H9 (cell line): ENCODE data around the gene UMAD1. TPM values are rescaled to one million over a fixed set of nuclear protein-coding genes. Genes with fewer than 3 reads are reported as not detected.

Experiments used
- DNase-seq: peaks from one replicate; pipeline ENCODE4 v3.0.0-alpha.2; 2017
- H2AFZ ChIP-seq: one replicate; pipeline ENCODE4 v1.6.1; 2013; ENCODE audit warnings: mild to moderate bottlenecking, low read length, control low read depth, moderate library complexity
- H2AK5ac ChIP-seq: 2 replicates; pipeline ENCODE4 v1.6.1; 2013; ENCODE audit warnings: low read length, control low read depth, mixed read lengths; ENCODE audit not compliant: insufficient read length
- H2BK120ac ChIP-seq: one replicate; pipeline ENCODE4 v1.6.1; 2013; ENCODE audit warnings: low read depth, mild to moderate bottlenecking, low read length, control low read depth, inconsistent platforms; ENCODE audit not compliant: poor library complexity, severe bottlenecking
- H2BK12ac ChIP-seq: 2 replicates; pipeline ENCODE4 v1.6.1; 2013; ENCODE audit warnings: low read length, control low read depth, mixed read lengths, low read depth; ENCODE audit not compliant: insufficient read length
- H2BK15ac ChIP-seq: 2 replicates; pipeline ENCODE4 v1.6.1; 2013; ENCODE audit warnings: low read depth, low read length, control low read depth
- H2BK20ac ChIP-seq: one replicate; pipeline ENCODE4 v1.6.1; 2013; ENCODE audit warnings: low read depth, mild to moderate bottlenecking, low read length, control low read depth, inconsistent platforms; ENCODE audit not compliant: poor library complexity, severe bottlenecking
- H2BK5ac ChIP-seq: 2 replicates; pipeline ENCODE4 v1.6.1; 2013; ENCODE audit warnings: low read length, control low read depth, mixed read lengths; ENCODE audit not compliant: insufficient read length
- H3K14ac ChIP-seq: 2 replicates; pipeline ENCODE4 v1.6.1; 2013; ENCODE audit warnings: low read length, control low read depth; ENCODE audit not compliant: insufficient read depth
- H3K18ac ChIP-seq: 2 replicates; pipeline ENCODE4 v1.6.1; 2013; ENCODE audit warnings: low read depth, mild to moderate bottlenecking, mixed read lengths, low read length, control low read depth; ENCODE audit not compliant: insufficient read length
- H3K23ac ChIP-seq: 2 replicates; pipeline ENCODE4 v1.6.1; 2013; ENCODE audit warnings: low read length, control low read depth, mixed read lengths, low read depth; ENCODE audit not compliant: insufficient read length
- H3K23me2 ChIP-seq: 2 replicates; pipeline ENCODE4 v1.6.1; 2013; ENCODE audit warnings: low read depth, mild to moderate bottlenecking, mixed read lengths, low read length, control low read depth; ENCODE audit not compliant: insufficient read length, poor library complexity, severe bottlenecking
- H3K27ac ChIP-seq: 2 replicates; pipeline ENCODE4 v1.5.1; 2013; ENCODE audit warnings: low read length, control low read depth, mixed read lengths, low read depth; ENCODE audit not compliant: insufficient read length
- H3K27me3 ChIP-seq: 2 replicates; pipeline ENCODE4 v1.6.1; 2013; ENCODE audit warnings: low read length, control low read depth, inconsistent platforms; ENCODE audit not compliant: insufficient read depth
- H3K4ac ChIP-seq: 2 replicates; pipeline ENCODE4 v1.6.1; 2013; ENCODE audit warnings: low read depth, mild to moderate bottlenecking, control low read depth, inconsistent platforms, low read length, moderate library complexity
- H3K4me1 ChIP-seq: 2 replicates; pipeline ENCODE4 v1.6.1; 2013; ENCODE audit warnings: low read length, control low read depth, inconsistent platforms; ENCODE audit not compliant: insufficient read depth
- H3K4me2 ChIP-seq: 2 replicates; pipeline ENCODE4 v1.6.1; 2013; ENCODE audit warnings: low read length, control low read depth, mixed read lengths; ENCODE audit not compliant: insufficient read length, insufficient read depth
- H3K56ac ChIP-seq: 2 replicates; pipeline ENCODE4 v1.6.1; 2013; ENCODE audit warnings: low read depth, mild to moderate bottlenecking, mixed read lengths, low read length, control low read depth; ENCODE audit not compliant: insufficient read length
- H3K79me1 ChIP-seq: 2 replicates; pipeline ENCODE4 v1.6.1; 2013; ENCODE audit warnings: low read depth, mild to moderate bottlenecking, moderate library complexity, low read length, control low read depth, inconsistent platforms; ENCODE audit not compliant: insufficient read depth, poor library complexity, severe bottlenecking
- H3K79me2 ChIP-seq: 2 replicates; pipeline ENCODE4 v1.6.1; 2013; ENCODE audit warnings: low read length, control low read depth, inconsistent platforms; ENCODE audit not compliant: insufficient read depth
- H3K9ac ChIP-seq: 2 replicates; pipeline ENCODE4 v1.6.1; 2013; ENCODE audit warnings: low read length, control low read depth, mixed read lengths; ENCODE audit not compliant: insufficient read length; ENCODE audit errors: extremely low read depth
- H3K9me3 ChIP-seq: one replicate; pipeline ENCODE4 v1.6.1; 2013; ENCODE audit warnings: low read depth, low read length, inconsistent platforms; ENCODE audit not compliant: control insufficient read depth
- H3T11ph ChIP-seq: one replicate; pipeline ENCODE4 v1.6.1; 2013; ENCODE audit warnings: mild to moderate bottlenecking, low read length, control low read depth, inconsistent platforms
- H4K20me1 ChIP-seq: one replicate; pipeline ENCODE4 v1.6.1; 2013; ENCODE audit not compliant: control insufficient read depth, insufficient read length, insufficient read depth
- H4K5ac ChIP-seq: 2 replicates; pipeline ENCODE4 v1.6.1; 2013; ENCODE audit warnings: low read depth, mild to moderate bottlenecking, mixed read lengths, low read length, control low read depth; ENCODE audit not compliant: insufficient read length
- H4K8ac ChIP-seq: replicated peaks from 2 replicates; pipeline ENCODE4 v1.6.1; 2013; ENCODE audit warnings: low read length, control low read depth, mixed read lengths, low read depth; ENCODE audit not compliant: insufficient read length
- H4K91ac ChIP-seq: 2 replicates; pipeline ENCODE4 v1.6.1; 2013; ENCODE audit warnings: low read depth, mild to moderate bottlenecking, moderate library complexity, mixed read lengths, low read length, control low read depth; ENCODE audit not compliant: insufficient read length
- H3K27ac Mint-ChIP-seq, 3 experiments: 2 replicates in 2 of 3; 3 replicates in 1 of 3; pipeline ENCODE4 v1.8.0; 2020 to 2021; ENCODE audit warnings: mixed read lengths in 3 of 3, mild to moderate bottlenecking in 1 of 3, moderate library complexity in 1 of 3
- H3K27me3 Mint-ChIP-seq: 2 replicates; pipeline ENCODE4 v1.8.0; 2021; ENCODE audit warnings: low read depth, mild to moderate bottlenecking, moderate library complexity, mixed read lengths
- H3K36me3 Mint-ChIP-seq, 3 experiments: 2 replicates in 2 of 3; 3 replicates in 1 of 3; pipeline ENCODE4 v1.8.0; 2020 to 2021; ENCODE audit warnings: low read depth in 3 of 3, mixed read lengths in 3 of 3; ENCODE audit not compliant: insufficient read depth in 1 of 3
- H3K4me1 Mint-ChIP-seq, 2 experiments: 2 replicates each; pipeline ENCODE4 v1.8.0; 2020; ENCODE audit warnings: mixed read lengths in 2 of 2
- H3K4me3 Mint-ChIP-seq, 2 experiments: 2 replicates in 1 of 2; 3 replicates in 1 of 2; pipeline ENCODE4 v1.8.0; 2020 to 2021; ENCODE audit warnings: mild to moderate bottlenecking in 2 of 2, mixed read lengths in 2 of 2, moderate library complexity in 1 of 2
- H3K9me3 Mint-ChIP-seq, 2 experiments: 2 replicates in 1 of 2; 3 replicates in 1 of 2; pipeline ENCODE4 v1.8.0; 2020; ENCODE audit warnings: mild to moderate bottlenecking in 2 of 2, mixed read lengths in 2 of 2, moderate library complexity in 1 of 2
- CTCF ChIP-seq: fragments of 200-600 bp; sonication (generic); conservative IDR thresholded peaks from 3 replicates; pipeline ENCODE4 v1.8.0; 2021; ENCODE audit warnings: antibody characterized with exemption, mild to moderate bottlenecking
- WGBS: extraction: QIAGEN DNeasy Blood & Tissue Kit; methylation state at CpG from one replicate; pipeline ENCODE4 v1.1.7; 2013; ENCODE audit warnings: missing lambda C conversion rate, low lambda C conversion rate, mixed read lengths; ENCODE audit not compliant: insufficient read length; ENCODE audit errors: extremely low coverage; 5-methylcytosine and 5-hydroxymethylcytosine counted together
- total RNA-seq: library from RNA; stranded (reverse); gene quantifications from 2 replicates; pipeline ENCODE4 v1.2.1, GENCODE V29; 2021

UMAD1 gene
- total RNA-seq, 1 experiment from 2014 or later, result 8.9 TPM

- H3K79me2 ChIP-seq, result no peaks in the 10 kb centered on the region
- no peak overlapping the region for H2BK5ac ChIP-seq
- H3T11ph ChIP-seq, result no peak overlapping the region
- H3K36me3 Mint-ChIP-seq, result peaks cover 0 to under 1% (median 0%) of the 10 kb centered on the region in 3 experiments; a peak in 1 of 7 replicates
- no peak overlapping the region for H2BK120ac ChIP-seq
- no peak overlapping the region for H3K14ac ChIP-seq
- no peak overlapping the region for H4K5ac ChIP-seq
- H3K9ac ChIP-seq, result no peak overlapping the region
- no peak overlapping the region for H2BK15ac ChIP-seq
- no peak overlapping the region for H3K4me3 Mint-ChIP-seq
- H2AK5ac ChIP-seq, result no peak overlapping the region
- no peak overlapping the region for H3K27ac Mint-ChIP-seq
- H3K18ac ChIP-seq, result no peak overlapping the region
- H3K27ac ChIP-seq, result no peak overlapping the region
- TF ChIP-seq CTCF, result no peak
- no peak for DNase-seq
- H3K23ac ChIP-seq, result no peak overlapping the region
- no peaks in the 10 kb centered on the region for H3K23me2 ChIP-seq
- no peak overlapping the region for H3K4me2 ChIP-seq
- H4K20me1 ChIP-seq, result no peaks in the 10 kb centered on the region
- H2BK20ac ChIP-seq, result no peak overlapping the region
- no peak overlapping the region for H4K8ac ChIP-seq
- H2AFZ ChIP-seq, result no peak overlapping the region
- H3K4me1 Mint-ChIP-seq, result peaks cover 3 to 6% of the 10 kb centered on the region in 2 experiments
- H3K9me3 Mint-ChIP-seq, result no peaks in the 10 kb centered on the region
- no peak overlapping the region for H2BK12ac ChIP-seq
- H3K4me1 ChIP-seq, result no peaks in the 10 kb centered on the region
- no peak overlapping the region for H3K4ac ChIP-seq
- H3K79me1 ChIP-seq, result no peaks in the 10 kb centered on the region
- no CpG with 5 or more reads among the region's 1 CpG for WGBS
- no peaks in the 10 kb centered on the region for H3K27me3 Mint-ChIP-seq
- no peak overlapping the region for H4K91ac ChIP-seq
- no peaks in the 10 kb centered on the region for H3K27me3 ChIP-seq
- H3K56ac ChIP-seq, result no peak overlapping the region
- no peaks in the 10 kb centered on the region for H3K9me3 ChIP-seq
Observed at GRCh38 chr7:7783001-7783400, 142.4 kb downstream of the UMAD1 start.
